Fibroblast of peridontal ligament (primary cell): Measurements from ENCODE around the gene AMZ2.
"Not testable (repeated sequence)": the region's sequence is repeated elsewhere in the genome, so short reads cannot be mapped to it uniquely, and the experiment has no call there.

Experiments
- DNase-seq: peaks from one replicate; pipeline ENCODE4 v3.0.0-alpha.2; 2010; ENCODE audit errors: extremely low read depth

The AMZ2 gene

GRCh38 chr17:68249354-68249765 is 1.5 kb downstream of the AMZ2 start:
- no peak for DNase-seq

DNA sequence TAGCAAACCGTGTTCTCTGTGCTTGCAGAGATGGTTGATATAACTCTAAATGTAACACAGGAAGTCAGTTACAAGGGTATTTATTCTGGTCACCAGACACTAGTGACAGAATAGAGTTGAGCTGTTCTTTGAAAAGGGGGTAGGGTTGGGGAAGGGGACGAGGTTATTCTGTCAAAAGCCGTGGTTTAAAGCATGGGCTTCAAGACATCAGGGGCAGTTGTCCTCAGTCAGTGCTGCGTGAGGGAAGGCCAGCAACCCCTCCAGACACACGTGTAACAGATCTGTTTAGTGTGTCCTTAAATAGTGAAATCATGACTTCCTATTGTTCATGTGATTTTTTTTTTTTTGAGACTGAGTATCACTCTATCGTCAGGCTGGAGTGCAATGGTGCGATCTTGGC is 5.6 kb downstream of the AMZ2 start:
- not testable (repeated sequence) for DNase-seq

- no peak for DNase-seq
Observed at GRCh38 chr17:68255151-68255550, 7.3 kb downstream of the AMZ2 start.

DNA sequence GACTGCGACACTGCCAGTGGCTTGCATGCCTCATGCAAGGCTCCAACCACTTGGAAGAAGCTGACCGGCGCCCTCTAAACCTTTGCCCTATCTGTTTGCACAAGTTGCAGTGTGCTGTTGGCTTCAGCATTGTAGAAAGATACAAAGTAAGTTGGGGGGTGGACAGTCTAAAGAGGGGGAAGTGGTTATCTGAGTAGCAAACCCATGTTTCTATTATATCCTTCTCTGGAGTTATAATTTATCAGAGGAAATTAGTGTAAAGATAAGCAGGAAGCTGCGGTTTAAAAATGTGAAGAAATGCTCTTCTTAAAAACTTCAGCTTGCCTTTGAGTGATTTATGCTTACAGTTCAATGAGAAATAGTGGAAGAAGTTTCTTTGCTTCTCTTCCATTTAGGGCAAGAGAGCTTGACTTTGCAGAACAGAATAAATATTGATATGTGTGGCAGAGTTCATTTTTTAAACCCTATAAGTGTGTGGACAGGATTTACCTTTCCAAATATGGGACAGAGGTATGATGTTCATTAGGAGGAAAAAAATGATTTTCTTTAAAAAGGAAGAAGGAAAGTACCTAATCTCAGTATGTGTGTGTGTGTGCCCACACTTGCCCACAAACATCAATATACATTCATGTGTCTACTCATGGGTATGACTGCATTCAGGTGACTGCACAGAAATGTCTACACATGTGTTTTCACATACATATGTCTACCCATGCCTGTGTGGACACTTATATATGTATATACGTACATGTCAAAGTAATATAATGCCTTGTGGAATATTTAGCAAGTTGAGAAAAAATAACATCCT is 8.1 kb downstream of the AMZ2 start:
- DNase-seq: no peak

DNA sequence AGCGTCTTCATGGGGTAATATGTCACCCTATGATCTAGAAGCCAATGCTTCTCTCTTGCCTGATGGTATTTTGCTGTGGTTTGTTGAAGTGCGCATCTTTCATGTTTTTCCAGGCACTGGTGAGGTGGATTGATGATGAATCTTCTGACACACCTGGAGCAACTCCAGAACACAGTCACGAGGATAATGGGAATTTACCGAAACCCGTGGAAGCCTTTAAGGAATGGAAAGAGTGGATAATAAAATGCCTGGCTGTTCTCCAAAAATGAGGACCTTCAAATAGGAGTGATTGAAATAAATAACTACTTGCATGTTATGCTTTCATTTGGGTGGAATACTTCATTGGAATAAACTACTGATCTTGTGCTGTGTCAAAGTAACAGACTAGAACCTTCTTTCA is 8.9 kb downstream of the AMZ2 start:
- not testable (repeated sequence) for DNase-seq

DNA sequence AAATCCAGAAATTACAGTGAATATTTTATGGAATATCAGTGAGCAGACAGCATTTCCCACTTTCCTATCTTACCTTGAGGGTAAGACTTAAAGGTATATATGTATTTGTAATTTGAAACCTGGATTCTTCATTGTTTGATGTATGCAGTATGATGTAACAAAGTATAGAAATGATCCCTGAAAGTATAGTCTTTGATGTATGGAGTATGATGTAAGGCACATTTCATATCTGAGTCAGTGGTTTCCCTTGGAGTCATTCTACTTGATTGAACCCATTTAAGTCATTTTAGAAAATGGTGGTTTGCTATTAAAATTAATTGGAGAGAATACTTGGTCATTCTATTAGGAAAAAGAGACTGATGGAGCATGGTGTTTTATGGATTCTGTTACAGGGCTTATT is 10.1 kb downstream of the AMZ2 start:
- no peak for DNase-seq

DNA sequence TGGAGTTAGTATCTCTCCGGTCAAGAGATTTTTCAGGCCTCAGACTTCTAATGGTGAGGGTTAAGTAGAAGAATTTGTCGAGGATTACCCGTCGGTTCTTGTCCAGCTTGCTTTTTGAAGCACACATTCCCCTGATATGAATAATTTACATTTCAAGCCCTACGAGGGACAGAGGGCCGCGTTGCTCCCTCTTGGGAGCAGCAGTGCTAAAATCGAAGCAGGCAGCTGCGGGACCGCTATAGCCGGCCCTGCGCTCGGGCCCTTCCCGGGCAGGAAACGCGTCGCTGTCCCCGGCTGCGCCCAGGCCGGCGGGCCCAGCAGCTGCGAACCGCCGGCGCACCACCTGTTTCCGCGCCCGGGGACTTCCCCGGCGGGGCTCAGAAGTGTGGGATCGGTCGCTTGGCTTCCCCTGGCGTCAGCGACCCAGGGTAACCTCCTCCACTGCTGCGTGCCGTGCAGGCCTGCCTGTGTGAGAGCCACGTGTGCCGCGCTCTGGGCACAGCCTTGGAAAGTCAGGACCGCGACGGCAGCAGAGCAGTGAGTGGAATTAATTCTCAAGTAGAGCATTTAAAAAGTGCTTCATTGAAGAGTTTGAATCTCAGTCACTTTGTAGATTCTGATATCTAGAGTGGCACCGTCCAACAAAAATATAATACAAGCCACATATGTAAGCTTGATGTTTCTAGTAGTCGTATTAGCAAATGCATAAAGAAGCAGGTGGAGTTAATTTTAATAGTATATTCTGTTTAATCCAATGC is 11.2 kb downstream of the AMZ2 start:
- not testable (repeated sequence) for DNase-seq

- not testable (repeated sequence) for DNase-seq
Observed at GRCh38 chr17:68259648-68259951, 11.8 kb downstream of the AMZ2 start.

GRCh38 chr17:68260051-68260762 is 12.4 kb downstream of the AMZ2 start:
- DNase-seq: peak; percentile 27

GRCh38 chr17:68262467-68262866 is 14.6 kb downstream of the AMZ2 start:
- DNase-seq: not testable (repeated sequence)

DNA sequence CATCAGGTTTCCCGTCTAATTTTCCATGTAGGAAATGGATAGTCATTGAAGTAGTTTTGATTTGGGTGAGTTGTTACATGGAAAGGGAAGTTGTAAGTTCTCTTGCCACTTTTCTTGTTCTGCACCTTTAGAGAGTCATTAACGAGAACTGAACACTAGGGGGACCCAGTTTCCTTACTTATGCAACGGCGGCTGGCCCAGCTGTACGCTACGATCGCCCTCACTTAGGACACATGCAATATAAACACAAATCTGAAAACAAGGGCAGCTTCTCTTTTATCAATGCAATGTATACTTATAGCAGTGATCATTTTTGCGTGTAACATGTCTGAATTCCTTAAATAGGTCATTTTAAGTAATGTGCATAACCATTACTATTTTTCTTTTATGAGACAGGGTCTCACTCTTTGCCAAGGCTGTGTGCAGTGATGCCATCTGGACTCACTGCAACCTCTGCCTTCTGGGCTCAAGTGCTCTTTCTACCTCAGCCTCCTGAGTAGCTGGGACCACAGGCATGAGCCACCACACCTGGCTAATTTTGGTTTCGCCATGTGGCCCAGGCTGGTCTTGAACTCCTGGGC is 15.3 kb downstream of the AMZ2 start:
- DNase-seq: peak; percentile 71

- DNase-seq: peak; percentile 49
Observed at GRCh38 chr17:68265833-68266232, 18.0 kb downstream of the AMZ2 start.

GRCh38 chr17:68273722-68274121 is 25.9 kb downstream of the AMZ2 start:
- no peak for DNase-seq

DNA sequence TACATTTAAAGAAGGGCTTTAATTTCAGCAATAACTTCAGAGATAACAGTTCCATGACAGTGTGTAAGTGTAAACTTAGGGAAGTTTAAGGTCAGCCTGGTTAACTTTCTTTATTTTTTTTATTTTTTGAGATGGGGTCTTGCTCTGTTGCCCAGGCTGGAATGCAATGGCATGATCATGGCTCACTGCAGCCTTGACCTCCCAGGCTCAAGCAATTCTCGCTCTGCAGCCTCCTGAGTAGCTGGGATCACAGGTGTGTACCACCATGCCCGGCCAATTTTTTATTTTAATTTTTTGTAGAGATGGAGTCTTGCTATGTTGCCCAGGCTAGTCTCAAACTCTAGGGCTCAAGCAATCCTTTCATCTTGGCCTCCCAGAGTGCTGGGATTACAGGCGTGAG is 28.5 kb downstream of the AMZ2 start:
- not testable (repeated sequence) for DNase-seq

DNA sequence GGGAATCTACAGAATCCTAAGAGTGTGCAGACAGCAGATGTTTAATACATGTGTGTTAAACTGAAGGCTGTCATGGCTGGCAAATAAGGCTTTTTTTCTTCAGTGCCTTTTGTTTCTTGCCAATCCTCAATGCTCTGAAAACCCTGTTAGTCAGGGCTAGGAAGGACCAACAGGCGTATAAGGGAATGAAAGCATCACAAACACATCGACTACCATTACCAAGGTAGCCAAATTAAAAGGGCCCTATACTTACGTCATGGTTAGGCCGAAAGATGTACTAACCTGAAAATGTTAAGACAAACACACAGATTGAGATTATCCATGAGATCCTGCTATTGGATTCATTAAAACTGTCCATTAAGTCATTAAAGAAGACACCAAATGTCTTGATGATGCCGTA is 30.0 kb downstream of the AMZ2 start:
- DNase-seq: no peak

GRCh38 chr17:68281965-68282364 is 34.1 kb downstream of the AMZ2 start:
- DNase-seq: not testable (repeated sequence)

DNA sequence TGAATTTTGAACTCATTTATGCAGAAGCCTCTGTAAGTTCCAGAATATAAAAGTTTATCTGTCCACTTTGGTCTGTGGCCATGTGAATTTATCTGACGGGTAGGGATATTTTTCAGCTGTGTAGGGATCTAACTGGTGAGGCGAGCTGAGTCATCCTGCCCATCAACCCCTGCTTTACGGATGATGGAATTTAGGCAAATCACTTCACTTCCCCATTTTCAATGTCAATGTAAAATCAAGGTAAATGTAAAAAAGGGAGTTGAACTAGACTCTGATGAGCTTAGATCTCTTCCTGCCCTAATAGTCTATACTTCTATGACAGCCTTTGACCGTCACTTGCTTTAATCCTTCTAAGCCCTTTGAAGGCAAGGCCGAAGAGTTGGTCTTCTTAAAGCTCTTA is 40.5 kb downstream of the AMZ2 start:
- no peak for DNase-seq

GRCh38 chr17:68288804-68289203 is 41.0 kb downstream of the AMZ2 start:
- no peak for DNase-seq

- no peak for DNase-seq
Observed at GRCh38 chr17:68289473-68289872, 41.6 kb downstream of the AMZ2 start.

GRCh38 chr17:68289936-68290267 is 42.1 kb downstream of the AMZ2 start:
- no peak for DNase-seq

- DNase-seq: no peak
Observed at GRCh38 chr17:68290268-68290954, 42.6 kb downstream of the AMZ2 start.
